Mesothelial cell of epicardium (in vitro differentiated cells): ENCODE measurements around the gene C1GALT1. TPM values are rescaled to one million over a fixed set of nuclear protein-coding genes. Genes with fewer than 3 reads are reported as not detected.

ENCODE experiments used
- DNase-seq, 2 experiments: peaks; one replicate each; pipeline ENCODE4 v3.0.0; 2021; ENCODE audit warnings: low spot score in 2 of 2; ENCODE audit not compliant: unreplicated experiment in 2 of 2
- H3K27ac Mint-ChIP-seq: 2 replicates; pipeline ENCODE4 v1.8.0; 2021; ENCODE audit warnings: mixed read lengths
- H3K27me3 Mint-ChIP-seq: 2 replicates; pipeline ENCODE4 v1.8.0; 2021; ENCODE audit warnings: low read depth, mixed read lengths
- H3K36me3 Mint-ChIP-seq: 2 replicates; pipeline ENCODE4 v1.8.0; 2021; ENCODE audit warnings: mixed read lengths
- H3K4me1 Mint-ChIP-seq: 2 replicates; pipeline ENCODE4 v1.8.0; 2021; ENCODE audit warnings: mixed read lengths
- H3K4me3 Mint-ChIP-seq: 2 replicates; pipeline ENCODE4 v1.8.0; 2021; ENCODE audit warnings: mild to moderate bottlenecking, moderate library complexity, mixed read lengths
- H3K9me3 Mint-ChIP-seq: 2 replicates; pipeline ENCODE4 v1.8.0; 2021; ENCODE audit warnings: mixed read lengths
- total RNA-seq: library from RNA; stranded (reverse); gene quantifications from 3 replicates; pipeline ENCODE4 v1.2.1, GENCODE V29; 2021
- TF ChIP-seq, protein P1 (sequence below): fragments of 200-600 bp; sonication (generic); IDR thresholded peaks from one replicate; pipeline ENCODE4 v1.5.0; 2021; ENCODE audit warnings: antibody characterized with exemption; ENCODE audit not compliant: unreplicated experiment

C1GALT1 gene
- total RNA-seq, 1 donor from 2014 or later, result 36.8 TPM

DNA sequence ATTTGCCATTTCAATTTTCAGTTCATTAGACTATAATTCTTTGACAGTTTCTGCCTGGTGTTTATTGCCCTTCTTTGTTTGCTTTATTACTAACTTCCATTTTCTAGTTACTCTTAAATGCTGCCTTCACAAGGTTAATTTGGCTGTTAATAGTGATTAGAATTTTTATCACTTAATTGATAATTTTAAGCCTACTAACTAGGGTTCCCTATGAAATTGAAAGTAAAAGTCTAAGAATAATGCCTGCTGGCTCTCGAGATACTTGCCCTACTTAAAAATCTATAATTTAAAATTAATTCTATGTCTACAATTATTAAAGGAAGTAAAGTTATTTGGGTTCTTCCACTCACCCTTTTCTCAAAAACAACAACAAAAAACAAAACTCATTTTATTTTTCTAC lies 65.3 kb downstream of the C1GALT1 start:
- Mint-ChIP-seq H3K27ac (no peak overlapping the region), H3K9me3 (no peaks in the 10 kb centered on the region), H3K27me3 (no peaks in the 10 kb centered on the region), H3K36me3 (no peaks in the 10 kb centered on the region), H3K4me3 (no peak overlapping the region), H3K4me1 (peaks cover 8% of the 10 kb centered on the region)
- TF ChIP-seq, protein P1, sequence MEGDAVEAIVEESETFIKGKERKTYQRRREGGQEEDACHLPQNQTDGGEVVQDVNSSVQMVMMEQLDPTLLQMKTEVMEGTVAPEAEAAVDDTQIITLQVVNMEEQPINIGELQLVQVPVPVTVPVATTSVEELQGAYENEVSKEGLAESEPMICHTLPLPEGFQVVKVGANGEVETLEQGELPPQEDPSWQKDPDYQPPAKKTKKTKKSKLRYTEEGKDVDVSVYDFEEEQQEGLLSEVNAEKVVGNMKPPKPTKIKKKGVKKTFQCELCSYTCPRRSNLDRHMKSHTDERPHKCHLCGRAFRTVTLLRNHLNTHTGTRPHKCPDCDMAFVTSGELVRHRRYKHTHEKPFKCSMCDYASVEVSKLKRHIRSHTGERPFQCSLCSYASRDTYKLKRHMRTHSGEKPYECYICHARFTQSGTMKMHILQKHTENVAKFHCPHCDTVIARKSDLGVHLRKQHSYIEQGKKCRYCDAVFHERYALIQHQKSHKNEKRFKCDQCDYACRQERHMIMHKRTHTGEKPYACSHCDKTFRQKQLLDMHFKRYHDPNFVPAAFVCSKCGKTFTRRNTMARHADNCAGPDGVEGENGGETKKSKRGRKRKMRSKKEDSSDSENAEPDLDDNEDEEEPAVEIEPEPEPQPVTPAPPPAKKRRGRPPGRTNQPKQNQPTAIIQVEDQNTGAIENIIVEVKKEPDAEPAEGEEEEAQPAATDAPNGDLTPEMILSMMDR, result no peak
- no peak for DNase-seq

DNA sequence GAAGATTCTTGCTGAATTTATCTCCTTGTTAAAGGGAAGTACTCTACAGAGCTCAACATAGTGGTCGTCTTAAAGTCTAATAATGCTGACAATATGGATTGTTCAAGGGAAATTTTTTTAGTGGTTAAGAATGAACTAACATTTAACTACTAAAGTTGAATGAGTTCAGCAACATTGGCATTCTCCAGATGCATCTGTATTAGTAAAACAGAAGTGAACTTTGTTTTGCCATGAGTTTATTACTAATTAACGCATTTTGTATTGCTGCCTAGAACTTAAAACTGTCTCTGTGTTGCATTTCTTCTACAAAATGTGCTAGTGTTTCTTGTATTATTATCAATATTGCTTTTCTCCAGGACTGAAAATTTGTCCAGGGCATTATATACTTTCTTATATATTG lies 67.5 kb downstream of the C1GALT1 start:
- TF ChIP-seq, protein P1, result no peak
- Mint-ChIP-seq H3K4me1 (peaks cover 9% of the 10 kb centered on the region), H3K36me3 (no peaks in the 10 kb centered on the region), H3K27ac (no peak overlapping the region), H3K4me3 (no peak overlapping the region), H3K9me3 (no peaks in the 10 kb centered on the region), H3K27me3 (no peaks in the 10 kb centered on the region)
- DNase-seq, result no peak

DNA sequence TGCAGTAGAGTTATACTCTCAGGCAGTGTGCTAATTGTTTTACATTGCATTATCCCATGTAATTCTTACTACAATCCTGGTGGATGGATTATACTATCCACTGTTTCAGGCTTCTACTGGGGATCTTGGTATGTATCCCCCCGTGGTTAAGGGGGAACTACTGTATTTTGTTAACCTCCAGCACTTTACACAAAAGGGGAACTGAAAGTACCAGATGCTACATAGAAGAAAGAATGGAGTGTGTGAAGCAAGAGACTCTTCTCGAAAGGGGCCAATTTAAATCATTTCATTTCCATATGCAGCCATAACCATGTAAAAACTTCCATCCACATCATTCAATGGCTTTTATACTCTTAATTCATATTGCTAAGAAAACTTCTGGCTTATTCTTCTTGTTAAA lies 69.4 kb downstream of the C1GALT1 start:
- no peak overlapping the region for H3K4me3 Mint-ChIP-seq
- H3K4me1 Mint-ChIP-seq, result peaks cover 9% of the 10 kb centered on the region
- H3K36me3 Mint-ChIP-seq, result no peaks in the 10 kb centered on the region
- no peak overlapping the region for H3K27ac Mint-ChIP-seq
- H3K27me3 Mint-ChIP-seq, result no peaks in the 10 kb centered on the region
- DNase-seq, result no peak
- H3K9me3 Mint-ChIP-seq, result no peaks in the 10 kb centered on the region
- TF ChIP-seq, protein P1, result no peak

DNA sequence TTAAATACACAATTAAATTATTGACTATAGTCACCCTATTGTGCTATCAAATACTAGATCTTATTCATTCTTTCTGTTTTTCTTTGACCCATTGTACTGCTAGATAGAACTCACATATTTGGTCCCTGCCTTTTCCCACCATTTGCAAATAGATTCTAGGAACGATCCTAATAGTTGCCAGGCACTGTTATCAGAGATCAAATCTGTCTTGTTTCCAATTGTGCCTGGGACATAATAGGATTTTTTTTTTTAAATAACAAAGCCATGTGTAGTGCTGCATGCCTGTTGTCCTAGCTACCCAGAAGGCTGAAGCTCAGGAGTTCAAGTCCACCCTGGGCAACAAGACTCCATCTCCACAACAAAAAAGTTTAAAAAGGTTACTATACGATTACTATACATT lies 72.0 kb downstream of the C1GALT1 start:
- no peak for DNase-seq
- Mint-ChIP-seq H3K4me1 (peaks cover 7% of the 10 kb centered on the region), H3K27me3 (no peaks in the 10 kb centered on the region), H3K4me3 (no peak overlapping the region), H3K36me3 (no peaks in the 10 kb centered on the region), H3K9me3 (no peaks in the 10 kb centered on the region), H3K27ac (no peak overlapping the region)
- TF ChIP-seq, protein P1, result no peak

DNA sequence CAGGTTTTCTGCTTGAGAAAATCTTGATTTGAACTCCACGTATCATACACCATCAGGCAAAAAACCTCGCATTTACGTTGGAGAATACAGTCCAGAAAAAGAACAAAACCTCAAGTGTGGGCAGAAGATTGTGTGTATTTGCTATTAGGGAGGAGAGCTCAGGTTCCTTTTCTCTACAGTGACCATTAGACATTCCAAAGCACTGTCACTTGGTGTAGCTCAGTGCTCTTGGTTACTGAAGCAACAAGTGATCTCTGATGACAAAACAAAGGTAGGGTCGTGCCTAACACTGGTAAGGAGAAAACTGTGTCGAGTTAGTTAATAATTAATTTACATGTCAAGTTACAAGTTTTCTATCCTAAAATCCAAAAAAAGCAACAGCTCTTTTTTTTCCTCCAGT lies 72.6 kb downstream of the C1GALT1 start:
- DNase-seq, result no peak
- no peak overlapping the region for H3K27ac Mint-ChIP-seq

More for the DNA sequence above, 72.6 kb downstream of the C1GALT1 start:
- Mint-ChIP-seq H3K27me3 (no peaks in the 10 kb centered on the region), H3K4me3 (no peak overlapping the region), H3K4me1 (peaks cover 7% of the 10 kb centered on the region), H3K9me3 (no peaks in the 10 kb centered on the region), H3K36me3 (peaks cover 3% of the 10 kb centered on the region)
- TF ChIP-seq, protein P1, result no peak
